Measurements from ENCODE around the gene MRPL30. TPM values are rescaled to one million over a fixed set of nuclear protein-coding genes. Genes with fewer than 3 reads are reported as not detected.
"Not testable (repeated sequence)": the region's sequence is repeated elsewhere in the genome, so short reads cannot be mapped to it uniquely, and the experiment has no call there.

The MRPL30 gene
- total and polyA plus RNA-seq, 7 donors: 20.3 to 44.7 (median 36.3) TPM

GRCh38 chr2:99205491-99205890 lies 24.5 kb downstream of the MRPL30 start:
- Histone ChIP-seq H3K27ac (no peak overlapping the region), H3K4me3 (no peak overlapping the region), H3K9me3 (no peaks in the 10 kb centered on the region), H3K36me3 (ENCODE audit: insufficient read depth in 1 of 2, low read depth in 1 of 2) (peaks cover 0 to 4% of the 10 kb centered on the region in 2 donors), H3K4me1 (no peaks in the 10 kb centered on the region), H3K27me3 (ENCODE audit: insufficient read depth in 3 of 3, low read length in 2 of 3) (no peaks in the 10 kb centered on the region)
- DNase-seq: no peak
- no peak for ATAC-seq
- no peak for TF ChIP-seq CTCF (IDR thresholded peaks at IDR 0.05)
- intact Hi-C loops (cut with DNase I): no loop called here
- WGBS, 3 donors: 89 to 94% (median 92%) methylated on average over 5 of the region's 5 CpGs

- Histone ChIP-seq H3K27ac (no peak overlapping the region), H3K9me3 (no peaks in the 10 kb centered on the region), H3K36me3 (ENCODE audit: insufficient read depth in 1 of 2, low read depth in 1 of 2) (peaks cover 0 to 14% of the 10 kb centered on the region in 2 donors), H3K4me3 (no peak overlapping the region), H3K4me1 (no peaks in the 10 kb centered on the region), H3K27me3 (ENCODE audit: insufficient read depth in 3 of 3, low read length in 2 of 3) (no peaks in the 10 kb centered on the region)
- intact Hi-C loops (cut with DNase I): no loop called here
- DNase-seq (no peak), ATAC-seq (no peak)
- WGBS, 3 donors: 94 to 97% (median 95%) methylated on average over 2 of the region's 2 CpGs
- no peak for TF ChIP-seq CTCF (IDR thresholded peaks at IDR 0.05)
Observed at GRCh38 chr2:99216096-99216495, 35.1 kb downstream of the MRPL30 start.

- Histone ChIP-seq H3K4me3 (no peak overlapping the region), H3K9me3 (no peaks in the 10 kb centered on the region), H3K4me1 (no peaks in the 10 kb centered on the region), H3K27me3 (ENCODE audit: insufficient read depth in 3 of 3, low read length in 2 of 3) (no peaks in the 10 kb centered on the region), H3K36me3 (ENCODE audit: insufficient read depth in 1 of 2, low read depth in 1 of 2) (peaks cover 0 to 14% of the 10 kb centered on the region in 2 donors), H3K27ac (no peak overlapping the region)
- ATAC-seq (no peak), DNase-seq (no peak)
- 82 to 84% (median 84%) methylated on average over 4 of the region's 4 CpGs for WGBS, 3 donors
- TF ChIP-seq CTCF (IDR thresholded peaks at IDR 0.05): no peak
- intact Hi-C loops (cut with DNase I): no loop called here
Observed at GRCh38 chr2:99217929-99218501, 37.0 kb downstream of the MRPL30 start.

GRCh38 chr2:99233177-99233576 lies 52.2 kb downstream of the MRPL30 start:
- H3K27me3 ChIP-seq (ENCODE audit: insufficient read depth in 3 of 3, low read length in 2 of 3); H3K9me3 ChIP-seq; H3K4me3 ChIP-seq; DNase-seq; H3K27ac ChIP-seq; H3K36me3 ChIP-seq (ENCODE audit: insufficient read depth in 1 of 2, low read depth in 1 of 2); H3K4me1 ChIP-seq; intact Hi-C loops (cut with DNase I); ATAC-seq: not testable (repeated sequence)

- H3K27me3 ChIP-seq (ENCODE audit: insufficient read depth in 3 of 3, low read length in 2 of 3): no peaks in the 10 kb centered on the region
- no peaks in the 10 kb centered on the region for H3K4me1 ChIP-seq
- ATAC-seq (no peak), DNase-seq (no peak)
- intact Hi-C loops (cut with DNase I): no loop called here
- H3K9me3 ChIP-seq: no peaks in the 10 kb centered on the region
- WGBS, 3 donors: 89 to 90% (median 89%) methylated on average over 6 of the region's 6 CpGs
- no peak overlapping the region for H3K4me3 ChIP-seq
- no peak overlapping the region for H3K27ac ChIP-seq
- TF ChIP-seq CTCF (IDR thresholded peaks at IDR 0.05): no peak
- H3K36me3 ChIP-seq (ENCODE audit: insufficient read depth in 1 of 2, low read depth in 1 of 2): no peaks in the 10 kb centered on the region
Observed at GRCh38 chr2:99238599-99238998, 57.6 kb downstream of the MRPL30 start.

Data from psoas muscle (tissue), 8 donors.